NCI-H1105 treated with DMSO at 0.1 percent for 48 hours (cell line): ENCODE data around the gene TTC28.
"Not testable (repeated sequence)": the region's sequence is repeated elsewhere in the genome, so short reads cannot be mapped to it uniquely, and the experiment has no call there.

Experiments
- DNase-seq: peaks from one replicate; lab custom pipeline; 2025; lab: John Stamatoyannopoulos, UW

The TTC28 gene

DNA sequence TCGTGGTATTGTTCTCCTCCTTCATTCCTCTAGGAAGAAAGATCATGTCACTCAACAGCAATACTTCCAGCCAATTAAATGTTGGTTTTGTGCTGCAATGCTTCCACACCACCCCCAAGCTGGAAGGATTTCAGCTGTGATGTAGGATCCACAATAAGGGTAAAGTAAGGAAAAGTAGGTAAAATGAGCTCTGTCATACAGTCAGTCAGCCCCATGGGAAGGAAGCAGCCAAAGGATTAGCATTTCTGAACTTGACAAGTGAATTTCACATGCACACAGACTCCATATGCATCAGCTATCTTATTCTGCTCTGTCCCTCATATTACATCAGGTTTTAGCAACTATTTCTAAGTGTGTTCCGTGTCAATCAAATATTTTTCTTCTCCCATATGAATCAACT, 197.9 kb downstream of the TTC28 start:
- no peak for DNase-seq

GRCh38 chr22:28480000-28480715, 199.5 kb downstream of the TTC28 start:
- DNase-seq, result no peak

GRCh38 chr22:28478564-28478963, 201.1 kb downstream of the TTC28 start:
- DNase-seq, result no peak

DNA sequence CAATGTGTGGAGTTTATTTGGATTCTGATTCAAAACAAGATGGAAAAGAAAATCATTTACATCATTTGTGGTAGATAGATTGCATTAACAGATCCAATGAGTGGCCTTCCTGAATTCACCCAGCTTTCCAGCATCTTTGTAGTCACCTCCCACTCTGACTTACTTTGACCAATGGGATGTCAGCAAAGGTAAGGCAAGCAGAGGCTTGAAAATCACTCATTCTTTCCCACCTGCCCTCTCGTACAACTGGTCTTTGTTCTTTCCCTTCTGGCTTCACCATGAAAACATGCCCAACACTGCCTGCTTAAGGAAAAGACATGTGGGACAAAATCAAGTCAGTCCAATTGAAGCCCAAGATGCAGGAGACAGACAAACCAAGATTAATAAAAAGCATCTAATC, 202.1 kb downstream of the TTC28 start:
- no peak for DNase-seq

- DNase-seq, result no peak
These were observed 205.3 kb downstream of the TTC28 start for GRCh38 chr22:28474330-28474729.

DNA sequence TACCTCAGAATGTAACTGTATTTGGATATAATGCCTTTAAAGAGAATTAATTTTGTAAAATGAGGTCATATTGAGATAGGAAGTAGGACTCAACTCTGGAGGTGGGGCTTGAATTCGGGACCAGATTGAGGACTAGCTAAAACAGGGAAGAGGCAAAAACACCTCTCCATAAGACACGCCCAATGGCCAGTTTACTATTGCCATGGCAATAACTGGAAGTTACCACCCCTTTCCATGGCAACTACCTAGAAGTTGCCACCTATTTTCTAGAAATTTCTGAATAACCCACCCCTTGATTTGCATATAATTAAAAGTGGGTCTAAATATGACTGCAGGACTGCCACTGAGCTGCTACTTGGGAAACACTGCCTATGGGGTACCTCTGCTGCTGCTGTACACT, 206.4 kb downstream of the TTC28 start:
- DNase-seq, result no peak

GRCh38 chr22:28467055-28467454, 212.6 kb downstream of the TTC28 start:
- not testable (repeated sequence) for DNase-seq

- DNase-seq, result no peak
These were observed 213.2 kb downstream of the TTC28 start for GRCh38 chr22:28466399-28466798.

- no peak for DNase-seq
These were observed 213.8 kb downstream of the TTC28 start for GRCh38 chr22:28465841-28466240.

DNA sequence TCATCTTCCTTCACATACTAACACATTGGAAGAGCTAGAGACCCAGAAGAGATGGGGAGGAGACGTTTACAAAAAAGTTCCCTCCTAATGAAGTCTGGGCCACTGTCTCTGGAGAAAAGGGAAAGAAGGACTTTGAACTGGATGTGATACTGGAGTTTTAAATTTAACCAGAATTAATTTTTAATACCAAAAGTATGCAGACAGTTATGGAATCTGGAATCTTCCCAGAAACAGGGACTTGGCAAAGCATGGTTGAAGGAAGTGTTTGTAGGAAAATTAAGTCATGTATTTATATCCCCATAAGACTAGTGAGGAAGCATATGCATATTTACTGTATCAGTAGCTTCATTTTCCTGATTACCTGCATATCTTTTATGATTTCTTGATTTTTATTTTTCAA, 215.5 kb downstream of the TTC28 start:
- no peak for DNase-seq

GRCh38 chr22:28463408-28463807, 216.2 kb downstream of the TTC28 start:
- not testable (repeated sequence) for DNase-seq

DNA sequence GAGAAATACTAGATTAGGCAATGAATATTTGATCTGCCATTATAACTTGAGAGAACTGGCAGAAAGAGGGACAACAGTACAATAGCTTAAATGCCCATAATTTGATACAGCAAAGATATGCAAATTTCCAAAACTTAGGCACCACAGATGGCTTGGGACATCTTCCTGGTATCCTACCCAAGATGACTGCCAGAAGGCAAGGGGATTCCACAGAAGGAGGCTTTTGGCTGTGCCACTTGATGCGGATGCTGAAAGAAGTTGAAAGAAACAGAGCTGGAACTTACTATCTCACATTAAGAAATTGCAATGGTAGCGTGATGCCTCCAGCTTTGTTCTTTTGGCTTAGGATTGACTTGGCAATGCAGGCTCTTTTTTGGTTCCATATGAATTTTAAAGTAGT, 216.7 kb downstream of the TTC28 start:
- DNase-seq, result no peak

- no peak for DNase-seq
These were observed 217.6 kb downstream of the TTC28 start for GRCh38 chr22:28462041-28462440.

DNA sequence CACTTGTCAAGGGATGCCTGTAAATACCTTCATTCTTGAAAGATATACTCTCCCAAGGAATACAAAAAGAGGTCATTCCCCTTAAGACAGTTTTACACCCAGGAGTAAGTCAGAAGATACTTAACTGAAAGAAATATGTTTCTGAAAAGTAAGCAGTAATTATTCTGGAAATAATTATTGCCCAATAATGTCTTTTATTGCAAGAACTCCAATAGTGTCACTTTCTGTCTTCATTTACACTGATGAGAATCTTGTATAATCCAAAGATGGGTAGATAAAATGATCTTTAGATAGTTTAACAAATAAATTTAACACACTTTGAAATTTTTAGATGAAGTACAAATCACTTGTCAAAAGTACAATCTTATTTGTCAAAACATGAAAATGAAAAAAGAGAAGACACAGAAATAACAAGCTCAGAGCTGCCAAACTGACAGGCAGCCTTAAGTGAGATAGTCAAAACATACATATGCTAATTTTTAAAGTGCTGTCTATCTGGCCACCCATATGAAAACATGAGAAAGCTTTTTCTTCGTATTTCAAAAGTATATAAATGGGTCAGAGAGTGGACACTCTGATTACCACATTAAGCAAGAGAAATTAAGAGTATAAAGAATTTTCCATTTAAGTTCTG, 225.1 kb downstream of the TTC28 start:
- no peak for DNase-seq

- no peak for DNase-seq
These were observed 229.5 kb downstream of the TTC28 start for GRCh38 chr22:28450109-28450508.

DNA sequence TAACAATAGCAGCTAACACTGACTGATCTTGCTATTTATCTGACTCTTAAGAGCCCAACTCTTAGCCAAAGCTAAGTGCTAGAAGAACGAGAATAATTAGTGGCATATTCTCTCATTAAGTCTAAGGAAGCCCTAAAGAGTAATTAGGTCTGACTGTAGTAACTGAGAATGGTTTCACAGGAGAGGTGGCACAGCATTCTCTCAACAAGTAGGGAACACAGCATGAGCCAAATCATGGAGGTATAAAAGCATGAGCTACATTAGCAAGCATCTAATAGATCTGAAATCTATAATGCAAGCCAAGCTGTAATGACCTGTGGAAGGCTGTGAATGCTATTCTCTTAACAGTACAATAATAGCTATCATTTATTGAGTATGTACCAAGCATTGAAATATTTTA, 230.6 kb downstream of the TTC28 start:
- DNase-seq, result no peak

- DNase-seq, result no peak
These were observed 231.0 kb downstream of the TTC28 start for GRCh38 chr22:28448625-28449024.

GRCh38 chr22:28444659-28445058, 235.0 kb downstream of the TTC28 start:
- DNase-seq, result no peak

- no peak for DNase-seq
These were observed 236.1 kb downstream of the TTC28 start for GRCh38 chr22:28443526-28443876.

DNA sequence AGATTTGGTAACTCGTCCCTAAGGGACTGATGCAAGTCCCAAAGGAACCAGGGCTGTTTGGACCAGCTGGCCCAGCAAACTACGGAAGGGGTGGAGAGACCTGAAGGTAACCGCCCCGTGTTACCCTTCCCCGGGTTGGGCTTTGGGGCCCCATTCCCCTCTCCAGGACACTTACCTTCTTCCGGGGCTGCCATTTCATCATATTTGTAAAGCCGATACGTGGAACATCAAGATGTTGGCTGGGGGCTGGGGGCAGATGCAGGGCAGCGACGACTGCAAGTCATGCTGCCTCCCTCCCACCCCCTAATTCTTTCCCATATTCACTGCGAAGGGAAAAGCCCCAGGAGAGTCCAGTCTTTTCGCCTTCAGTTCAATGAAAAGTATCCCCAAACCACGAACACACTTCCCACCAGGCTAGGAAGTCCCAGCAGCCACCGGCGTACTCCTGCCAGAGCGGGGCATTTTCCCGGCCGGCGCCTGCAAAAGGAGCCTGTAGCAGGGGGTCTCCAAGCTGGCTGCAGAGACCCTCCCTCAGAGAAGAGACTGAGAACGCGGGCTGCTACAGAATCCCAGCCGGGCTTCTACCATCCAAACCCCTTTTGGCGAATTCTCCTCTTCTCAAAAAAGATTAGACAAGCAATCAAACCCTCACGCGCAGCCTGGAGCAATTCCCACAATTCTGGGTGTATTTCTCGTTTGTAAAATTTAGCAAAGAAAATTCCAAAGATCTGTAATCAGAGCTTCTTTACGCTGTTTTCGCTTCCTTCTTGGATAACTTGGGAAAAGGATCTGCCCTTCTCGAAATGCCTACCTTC, 236.7 kb downstream of the TTC28 start:
- no peak for DNase-seq

DNA sequence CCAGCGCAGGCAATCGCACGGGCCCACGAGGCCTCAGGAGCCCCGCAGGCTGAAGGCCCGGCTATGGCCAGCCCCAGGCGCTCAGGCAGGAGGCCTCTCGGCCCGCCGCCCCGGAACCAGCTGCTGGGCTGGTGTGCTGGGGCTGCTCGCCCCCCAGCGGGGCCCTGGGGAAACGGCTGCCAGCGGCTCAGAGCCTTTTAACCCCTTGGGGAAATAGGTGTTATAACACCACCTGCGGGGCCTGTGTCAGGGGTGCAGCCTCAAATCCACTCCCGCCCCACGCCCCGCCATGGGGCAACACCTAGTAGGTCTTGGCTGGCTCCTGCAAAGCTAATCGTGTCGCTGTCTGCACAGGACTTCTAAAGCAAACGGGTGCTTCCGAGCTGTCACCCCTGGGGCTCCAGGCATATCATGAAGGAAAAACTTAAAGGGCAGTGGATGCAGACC, 237.4 kb downstream of the TTC28 start:
- DNase-seq, result no peak

GRCh38 chr22:28441720-28442263, 237.8 kb downstream of the TTC28 start:
- DNase-seq, result no peak
